ENCODE data around the gene NBPF26.
"Not testable (repeated sequence)": the region's sequence is repeated elsewhere in the genome, so short reads cannot be mapped to it uniquely, and the experiment has no call there.

Gene NBPF26

DNA sequence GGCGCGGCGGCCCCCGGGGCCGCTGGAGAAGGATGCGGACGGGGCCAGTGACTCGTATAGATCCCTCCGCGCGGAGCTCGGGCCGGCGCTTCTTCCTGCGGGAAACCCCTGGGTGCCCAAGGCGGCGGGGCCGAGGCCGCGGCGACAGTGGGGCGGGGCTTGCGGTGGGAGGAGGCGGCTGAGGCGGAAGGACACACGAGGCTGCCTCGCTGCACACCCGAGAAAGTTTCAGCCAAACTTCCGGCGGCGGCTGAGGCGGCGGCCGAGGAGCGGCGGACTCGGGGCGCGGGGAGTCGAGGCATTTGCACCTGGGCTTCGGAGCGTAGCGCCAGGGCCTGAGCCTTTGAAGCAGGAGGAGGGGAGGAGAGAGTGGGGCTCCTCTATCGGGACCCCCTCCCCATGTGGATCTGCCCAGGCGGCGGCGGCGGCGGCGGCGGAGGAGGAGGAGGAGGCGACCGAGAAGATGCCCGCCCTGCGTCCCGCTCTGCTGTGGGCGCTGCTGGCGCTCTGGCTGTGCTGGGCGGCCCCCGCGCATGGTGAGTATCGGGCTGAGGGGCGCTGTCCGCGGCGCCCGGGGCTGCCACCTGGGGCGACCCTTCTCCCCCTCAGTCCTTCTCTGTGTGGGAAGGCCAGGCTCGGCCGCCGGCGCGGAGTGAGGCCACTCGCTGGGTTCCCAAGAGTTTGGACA lies at the start of gene NBPF26:
Gene NBPF26 (plus strand): TSS at position 231 of the 688 bp plus-strand sequence.
- DNase-seq: peak; percentile 26

DNA sequence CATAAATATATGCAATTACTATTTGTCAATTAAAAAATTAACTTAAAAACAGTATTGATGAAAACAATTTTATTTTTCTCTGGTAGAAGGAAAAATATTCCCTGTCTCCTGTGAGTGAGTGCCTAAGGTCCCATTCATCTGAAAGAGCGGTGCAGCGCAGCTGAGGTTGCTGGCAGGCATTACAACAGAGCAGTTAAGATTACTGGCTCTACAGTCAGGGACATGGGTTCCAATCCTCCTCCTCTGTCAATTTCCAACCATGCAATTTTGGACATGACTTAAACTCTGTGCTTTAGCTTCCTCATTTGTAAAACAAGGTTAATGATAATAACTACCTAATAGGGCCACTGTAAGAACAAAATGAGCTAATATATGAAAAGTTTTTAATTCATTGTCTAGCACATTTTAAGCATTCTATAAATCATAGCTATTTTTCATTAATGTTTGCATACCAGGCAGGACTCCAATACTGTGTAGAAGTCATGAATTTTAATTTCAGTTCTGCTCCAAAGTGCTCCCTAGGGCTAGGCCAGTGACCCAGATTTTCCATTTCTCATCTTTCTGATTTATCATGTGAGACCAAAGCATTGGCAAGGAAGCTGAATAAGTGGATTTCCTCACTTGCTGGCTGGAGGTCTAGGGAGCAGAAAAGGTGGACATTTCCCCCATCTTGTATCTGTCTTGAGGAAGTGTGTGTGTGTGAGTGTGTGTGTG lies 43.5 kb upstream of the NBPF26 start:
- DNase-seq: not testable (repeated sequence)

DNA sequence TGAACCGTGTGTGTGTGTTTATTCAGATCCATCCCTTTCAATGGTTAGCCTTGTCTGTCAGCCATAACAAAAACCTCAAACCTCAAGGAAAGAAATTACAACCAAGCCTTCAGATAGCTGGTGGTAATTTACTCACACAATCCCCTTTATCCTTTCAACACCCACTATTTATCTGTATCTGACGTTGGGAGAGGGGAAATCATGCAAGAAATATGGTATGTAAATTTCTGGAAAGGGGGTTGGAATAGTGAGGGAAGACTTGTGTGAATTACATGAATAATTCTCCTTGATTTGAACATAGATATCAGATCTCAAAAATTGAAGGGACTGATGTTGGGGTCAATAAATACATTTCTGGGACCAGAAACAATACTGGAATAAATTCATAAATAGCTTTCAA lies 42.8 kb upstream of the NBPF26 start:
- not testable (repeated sequence) for DNase-seq

DNA sequence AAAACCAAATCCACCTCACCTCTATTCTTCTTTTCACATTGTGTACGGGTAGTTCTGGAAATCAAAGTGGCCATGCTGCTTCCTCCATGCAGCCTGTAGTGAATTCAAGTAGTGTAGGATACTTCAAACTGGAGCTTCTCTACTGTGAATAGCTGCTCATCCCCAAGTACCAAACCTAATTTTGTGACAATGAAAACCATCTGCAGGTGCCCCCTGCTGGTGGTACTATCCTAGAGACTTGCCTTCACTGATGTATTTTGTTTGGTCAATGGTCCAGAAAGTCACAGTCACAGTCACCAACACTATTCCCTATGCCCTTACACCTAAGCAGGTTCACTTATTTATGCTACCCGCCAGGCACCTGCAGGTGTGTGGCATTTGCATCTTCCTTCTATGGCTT lies 39.3 kb upstream of the NBPF26 start:
- not testable (repeated sequence) for DNase-seq

DNA sequence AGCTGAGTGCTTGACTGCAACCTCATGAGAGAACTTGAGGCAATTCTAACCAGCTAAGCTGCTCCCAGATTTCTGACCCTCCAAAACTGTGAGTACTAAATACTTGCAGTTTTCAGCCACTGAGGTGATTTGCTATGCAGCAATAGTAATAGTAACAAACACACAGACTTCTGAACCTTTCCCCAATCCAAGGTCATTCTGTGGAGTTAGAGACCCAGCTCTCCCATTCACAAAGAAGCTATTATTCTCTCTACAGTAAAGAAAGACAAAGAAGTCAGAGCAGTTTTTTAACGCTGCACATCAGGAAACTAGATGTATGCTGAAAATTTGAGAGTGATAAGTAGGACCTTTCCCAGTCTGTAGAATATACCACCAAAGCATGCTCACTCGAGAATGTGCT lies 38.1 kb upstream of the NBPF26 start:
- DNase-seq: not testable (repeated sequence)

DNA sequence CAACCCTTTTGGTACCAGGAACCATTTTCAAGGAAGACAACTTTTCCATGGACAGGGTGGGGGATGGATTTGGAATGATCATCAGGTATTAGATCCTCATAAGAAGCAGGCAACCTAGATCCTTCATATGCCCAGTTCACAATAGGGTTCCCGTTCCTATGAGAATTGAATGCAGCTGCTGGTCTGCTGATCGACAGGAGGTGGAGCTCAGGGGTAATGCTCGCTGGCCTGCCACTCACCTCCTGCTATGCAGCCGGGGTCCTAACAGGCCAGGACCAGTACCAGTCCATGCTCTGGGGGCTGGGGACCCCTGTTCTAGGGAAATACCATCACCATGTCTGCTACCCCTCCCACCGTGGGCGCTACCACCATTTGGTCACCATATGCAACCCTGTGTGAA lies 36.5 kb upstream of the NBPF26 start:
- not testable (repeated sequence) for DNase-seq

DNA sequence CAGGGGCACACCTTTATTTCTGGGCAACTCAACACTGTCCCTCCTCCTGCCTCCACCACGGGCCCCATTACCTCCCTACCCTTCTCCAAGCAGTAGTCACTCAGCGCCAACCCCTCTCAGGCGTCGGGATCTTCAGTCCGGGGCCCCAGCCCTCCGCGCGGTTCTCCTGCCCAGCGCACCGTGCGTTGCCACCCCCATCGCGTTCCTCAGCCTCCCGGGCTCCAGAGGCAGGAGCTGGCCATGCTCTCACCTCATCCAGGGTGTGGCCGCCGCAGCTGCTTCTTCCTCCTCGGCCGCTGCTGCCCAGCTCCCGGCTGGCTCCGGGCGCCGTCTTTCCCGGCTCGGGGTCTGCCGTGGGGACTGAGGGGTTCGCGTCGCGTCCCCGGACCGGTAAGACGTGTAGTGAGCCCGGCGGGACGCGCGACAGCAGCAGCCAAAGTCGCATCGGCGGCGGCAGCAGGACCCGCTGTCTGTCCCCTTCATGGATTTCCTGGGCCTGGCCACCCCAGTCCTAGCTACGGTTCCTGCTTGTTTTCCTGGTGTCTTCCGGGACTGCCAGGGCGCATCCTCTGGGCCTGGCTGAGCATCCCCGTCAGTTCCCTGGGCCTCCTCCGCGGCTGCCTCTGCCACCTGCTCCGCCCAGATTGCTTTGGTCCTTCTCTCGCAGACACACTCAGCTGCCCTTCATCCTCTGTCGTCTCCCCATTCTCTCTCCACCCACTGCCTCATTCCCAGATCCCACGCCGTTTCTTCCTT lies 22.8 kb upstream of the NBPF26 start:
- not testable (repeated sequence) for DNase-seq

DNA sequence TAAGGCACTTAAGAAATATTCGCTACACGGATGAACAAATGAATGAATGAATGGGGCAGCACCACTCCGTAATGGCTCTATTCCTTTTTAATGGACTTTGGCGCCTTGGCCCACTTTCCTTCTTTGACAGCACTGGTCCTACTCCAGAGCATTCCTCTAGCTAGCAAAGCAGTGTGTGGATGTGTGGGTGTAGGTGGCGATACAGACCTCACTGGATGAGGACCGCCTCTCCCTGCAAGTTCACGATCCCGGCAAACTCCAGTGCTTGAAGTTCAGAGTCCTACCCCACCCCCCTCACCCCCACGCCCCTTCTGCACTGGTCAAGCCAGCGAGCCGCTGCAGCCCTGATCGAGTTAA lies 409 bp upstream of the NBPF26 start:
- not testable (repeated sequence) for DNase-seq

DNA sequence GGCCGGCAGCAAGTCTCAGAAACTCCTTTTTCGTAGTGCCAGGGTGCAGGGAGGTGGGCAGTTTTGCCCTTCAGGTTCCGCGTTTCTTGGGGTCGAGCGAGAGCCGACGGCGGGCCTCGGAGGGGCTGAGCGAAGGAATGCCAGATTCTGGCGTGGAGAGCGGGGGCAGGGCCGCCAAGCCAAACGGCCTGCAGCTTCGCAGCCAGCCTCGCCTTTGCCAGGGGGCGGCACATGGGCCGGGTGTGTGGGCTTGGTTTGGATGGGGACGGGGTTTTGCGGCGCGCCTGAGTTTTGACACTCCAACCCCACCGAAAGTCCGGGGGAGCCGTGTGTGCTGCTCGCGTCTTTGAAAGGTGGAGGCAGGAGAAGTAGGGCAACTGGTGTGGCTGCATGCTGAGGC lies 762 bp downstream of the NBPF26 start:
- DNase-seq: not testable (repeated sequence)

DNA sequence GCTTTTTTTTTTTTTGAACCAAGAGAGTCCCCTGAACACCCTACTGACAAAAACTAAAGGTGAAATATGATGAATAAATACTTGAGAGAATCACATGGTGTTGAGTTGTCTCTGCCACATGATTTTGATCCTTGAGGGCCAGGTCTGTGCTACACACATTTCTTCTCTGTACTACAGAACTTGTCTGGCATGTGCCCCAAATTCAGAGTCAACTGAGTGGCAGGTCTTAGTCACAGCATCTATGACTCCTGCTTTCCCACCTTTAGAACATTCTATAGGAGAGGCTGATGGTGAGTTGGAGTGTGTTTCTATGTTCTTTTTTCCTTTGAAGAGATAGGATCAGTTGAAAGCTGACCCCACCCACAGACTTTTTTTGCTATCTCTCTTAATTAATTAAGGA lies 5.1 kb downstream of the NBPF26 start:
- not testable (repeated sequence) for DNase-seq

DNA sequence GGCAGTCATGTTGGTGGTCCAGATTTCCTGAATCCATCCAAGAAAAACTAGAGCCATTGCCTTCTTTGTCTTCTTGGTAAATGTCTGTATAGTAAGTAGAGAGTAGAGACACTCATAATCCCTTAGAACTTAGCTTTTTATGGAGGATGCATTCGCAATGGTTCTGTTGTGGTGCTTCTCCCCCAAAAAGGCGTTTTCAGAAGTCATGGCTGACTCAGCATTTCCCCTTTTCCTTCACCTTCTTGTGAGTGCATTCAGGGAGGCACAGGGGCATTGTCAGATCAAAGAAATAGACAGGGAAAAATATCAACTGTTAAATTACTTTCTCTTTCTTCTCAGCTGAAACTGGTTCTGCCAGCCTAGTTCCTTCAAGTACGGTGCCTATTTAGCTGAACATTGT lies 45.3 kb downstream of the NBPF26 start:
- DNase-seq: not testable (repeated sequence)

DNA sequence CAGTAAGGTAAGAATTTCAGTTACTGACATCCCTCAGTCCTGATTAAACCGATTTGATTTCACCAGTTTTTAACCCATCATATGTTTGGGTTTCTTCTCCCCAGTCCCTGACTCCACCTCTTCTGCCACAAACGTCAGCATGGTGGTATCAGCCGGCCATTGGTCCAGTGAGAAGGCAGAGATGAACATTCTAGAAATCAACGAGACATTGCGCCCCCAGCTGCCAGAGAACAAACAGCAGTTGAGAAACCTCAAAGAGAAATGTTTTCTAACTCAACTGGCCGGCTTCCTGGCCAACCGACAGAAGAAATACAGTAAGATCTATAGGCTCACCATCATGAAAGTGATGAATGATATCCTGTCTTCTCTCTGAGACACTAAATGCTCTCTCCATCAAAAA lies 81.7 kb downstream of the NBPF26 start:
- DNase-seq: not testable (repeated sequence)

DNA sequence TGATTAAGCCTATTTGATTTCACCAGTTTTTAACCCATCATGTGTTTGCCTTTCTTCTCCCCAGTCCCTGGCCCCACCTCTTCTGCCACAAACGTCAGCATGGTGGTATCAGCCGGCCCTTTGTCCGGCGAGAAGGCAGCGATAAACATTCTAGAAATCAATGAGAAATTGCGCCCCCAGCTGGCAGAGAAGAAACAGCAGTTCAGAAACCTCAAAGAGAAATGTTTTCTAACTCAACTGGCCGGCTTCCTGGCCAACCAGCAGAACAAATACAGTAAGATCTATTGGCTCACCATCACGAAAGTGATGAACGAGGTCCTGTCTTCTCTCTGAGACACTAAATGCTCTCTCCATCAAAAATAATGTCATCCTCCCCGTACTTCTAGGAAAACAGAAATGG lies 88.1 kb downstream of the NBPF26 start:
- peak; percentile 1 for DNase-seq

DNA sequence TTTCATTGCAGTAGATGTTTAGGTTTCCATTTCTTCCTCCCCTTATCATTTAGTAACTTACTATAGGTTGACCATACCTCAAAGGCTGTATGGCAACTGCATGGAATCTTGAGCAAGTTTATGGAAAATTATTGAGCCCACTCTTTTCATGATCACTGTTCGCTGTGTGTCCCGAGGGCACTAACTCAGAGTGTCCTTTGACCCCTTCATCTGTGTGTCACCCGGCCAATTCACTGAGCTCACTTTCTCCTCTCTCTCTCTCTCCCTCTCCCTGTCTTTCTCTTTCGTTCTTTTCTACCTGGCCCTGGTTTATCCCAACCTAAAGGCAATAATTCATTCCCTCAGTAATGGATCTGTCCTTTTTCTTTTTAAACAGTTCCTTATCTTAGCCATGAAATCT lies 101.3 kb downstream of the NBPF26 start:
- DNase-seq: not testable (repeated sequence)

DNA sequence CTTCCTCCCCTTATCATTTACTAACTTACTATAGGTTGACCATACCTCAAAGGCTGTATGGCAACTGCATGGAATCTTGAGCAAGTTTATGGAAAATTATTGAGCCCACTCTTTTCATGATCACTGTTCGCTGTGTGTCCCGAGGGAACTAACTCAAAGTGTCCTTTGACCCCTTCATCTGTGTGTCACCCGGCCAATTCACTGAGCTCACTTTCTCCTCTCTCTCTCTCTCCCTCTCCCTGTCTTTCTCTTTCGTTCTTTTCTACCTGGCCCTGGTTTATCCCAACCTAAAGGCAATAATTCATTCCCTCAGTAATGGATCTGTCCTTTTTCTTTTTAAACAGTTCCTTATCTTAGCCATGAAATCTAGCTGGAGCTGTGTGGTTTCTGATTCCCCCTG lies 102.9 kb downstream of the NBPF26 start:
- not testable (repeated sequence) for DNase-seq

DNA sequence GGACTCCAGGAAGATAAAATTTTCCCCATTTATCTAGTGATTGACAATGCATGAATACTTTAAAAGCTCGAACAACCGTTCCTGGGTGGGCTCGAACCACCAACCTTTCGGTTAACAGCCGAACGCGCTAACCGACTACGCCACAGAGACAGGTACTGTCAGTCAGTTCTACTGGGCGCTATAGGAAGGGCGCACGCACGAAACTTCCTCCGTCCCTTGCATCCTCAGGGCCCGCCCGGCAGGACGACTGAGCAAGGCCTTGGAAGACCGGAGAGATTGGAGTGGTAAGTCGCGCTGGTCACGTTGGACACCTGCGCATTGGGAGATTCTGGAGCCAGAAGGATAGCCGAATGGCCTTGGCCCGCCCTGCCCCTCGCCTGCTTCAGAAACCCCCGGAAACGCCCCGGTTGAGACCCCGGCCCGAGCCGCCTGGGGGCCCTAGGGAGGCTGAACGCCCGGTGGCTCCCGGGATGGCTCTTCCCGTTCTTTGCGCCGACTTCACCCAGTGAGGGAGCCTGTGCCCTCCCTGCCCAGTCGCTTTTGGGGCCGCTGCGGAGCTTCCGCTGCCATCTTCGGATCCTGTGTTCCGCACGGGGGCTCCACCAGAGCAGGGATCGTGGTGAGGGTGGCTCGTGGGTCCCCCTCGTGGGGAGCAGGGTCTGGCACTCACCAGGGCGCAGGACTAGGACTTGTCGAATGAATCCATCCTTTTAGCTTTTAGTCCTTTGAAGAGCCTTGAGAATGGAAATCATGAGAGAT lies 120.6 kb downstream of the NBPF26 start:
- peak; percentile 34 for DNase-seq

DNA sequence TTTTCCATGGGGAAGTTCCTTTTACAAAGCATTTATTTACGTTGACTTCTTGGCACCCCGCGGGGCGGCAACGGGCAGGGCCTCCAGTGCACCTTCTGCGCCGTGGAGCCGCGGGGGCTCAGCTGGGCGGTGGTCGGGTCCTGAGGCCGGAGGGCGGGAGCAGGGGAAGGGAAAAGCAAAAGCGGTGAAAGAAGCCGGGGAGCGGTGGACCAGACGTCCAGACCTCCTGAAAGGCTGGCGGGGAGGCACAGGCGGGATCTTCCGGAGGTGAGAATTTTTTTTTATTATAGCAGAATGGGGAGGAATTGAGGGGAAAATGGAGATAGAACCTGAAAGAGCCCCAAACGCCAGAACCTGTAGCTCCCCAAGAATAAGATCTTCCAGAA lies 121.2 kb downstream of the NBPF26 start:
- not testable (repeated sequence) for DNase-seq

DNA sequence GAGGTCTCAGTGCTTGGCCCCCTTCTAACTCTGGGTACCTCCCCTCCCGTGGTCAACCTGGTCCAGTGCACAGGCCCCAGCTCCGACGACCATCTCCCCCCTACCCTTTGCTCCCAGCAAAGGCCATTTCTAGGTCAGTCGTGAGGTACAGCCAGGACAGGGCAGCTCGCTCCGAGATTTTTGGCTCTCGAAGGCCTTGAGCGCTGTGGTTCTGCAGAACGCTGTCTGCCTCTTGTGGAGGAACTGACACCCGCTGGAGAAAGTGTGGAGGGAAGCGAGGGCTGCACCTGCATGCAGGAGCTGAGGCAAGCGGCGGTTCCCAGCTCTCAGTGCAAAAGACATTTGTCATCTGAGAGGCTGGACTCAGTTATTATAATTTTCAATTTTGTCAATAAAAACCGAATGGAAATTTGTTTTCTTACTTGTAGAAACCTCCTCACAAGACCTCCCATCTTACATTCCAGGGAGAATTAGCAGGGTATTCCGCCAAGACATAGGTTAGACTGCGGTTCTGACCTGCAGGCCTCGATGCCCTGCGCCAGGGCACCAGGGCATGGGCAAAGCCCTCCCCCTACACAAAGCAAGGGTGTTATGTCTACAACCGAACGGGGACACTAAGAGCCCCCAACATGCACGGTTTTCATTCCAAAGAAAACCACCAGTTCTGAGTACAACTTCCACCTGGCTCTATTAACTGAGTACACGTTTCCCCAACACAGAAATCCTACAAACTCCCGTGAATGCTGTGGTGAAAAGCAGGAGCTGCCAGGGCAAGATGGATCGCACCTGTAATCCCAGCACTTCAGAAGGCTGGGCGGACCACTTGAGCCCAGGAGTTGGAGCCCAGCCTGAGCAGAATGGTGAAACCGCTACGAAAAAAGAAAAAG lies 125.9 kb downstream of the NBPF26 start:
- not testable (repeated sequence) for DNase-seq

DNA sequence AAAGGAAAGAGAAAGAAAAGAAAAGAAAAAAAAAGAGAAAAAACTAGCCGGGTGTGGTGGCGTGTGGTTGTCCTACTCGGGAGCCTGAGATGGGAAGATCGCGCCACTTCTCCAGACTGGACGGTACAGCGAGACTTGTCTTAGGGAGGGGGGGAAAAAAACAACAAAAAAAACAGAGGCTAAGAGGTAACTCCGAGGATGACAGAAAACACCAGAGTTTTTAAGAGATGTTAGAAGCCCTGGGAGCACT lies 126.5 kb downstream of the NBPF26 start:
- not testable (repeated sequence) for DNase-seq

DNA sequence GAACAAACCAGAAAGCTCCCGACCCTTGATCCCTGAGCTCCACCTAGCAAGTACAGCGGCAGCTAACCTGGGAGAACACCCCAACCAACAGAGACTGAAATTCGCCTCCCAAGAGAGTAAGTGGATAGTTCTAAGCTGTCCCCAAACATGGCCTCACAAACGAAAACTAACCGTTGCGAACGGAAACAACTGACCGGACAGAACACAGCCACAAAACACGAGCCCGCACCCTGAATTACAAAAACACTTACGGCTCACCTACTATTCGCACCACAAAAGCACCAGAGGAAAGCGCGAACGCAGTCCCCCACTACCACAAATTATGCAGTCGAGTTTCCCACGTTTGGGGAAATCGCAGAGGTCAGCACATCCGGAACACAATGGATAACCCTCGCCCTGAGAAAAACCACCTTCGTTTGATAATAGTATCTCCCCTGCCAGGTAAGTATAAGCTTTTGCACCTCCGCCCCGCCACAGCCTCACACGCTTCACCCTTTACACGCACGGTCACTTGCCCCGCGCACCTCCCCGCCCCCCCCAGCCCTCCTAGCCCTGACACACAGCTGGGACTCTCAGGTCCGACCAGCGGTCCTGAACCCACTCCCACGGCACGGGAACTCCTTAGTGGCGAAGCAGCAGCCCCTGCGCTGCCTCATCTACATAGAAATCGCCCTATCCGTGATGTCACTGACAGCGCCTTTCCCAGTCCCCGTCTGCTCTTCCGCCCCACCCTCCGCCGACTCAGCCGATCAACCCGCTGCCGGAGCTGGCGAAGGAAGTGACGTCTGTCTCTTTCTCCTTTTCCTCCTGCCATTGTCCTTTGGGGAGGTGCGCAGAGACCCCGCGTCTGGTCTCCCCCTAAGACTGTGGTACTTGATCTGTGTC lies 127.0 kb downstream of the NBPF26 start:
- peak; percentile 73 for DNase-seq

DNA sequence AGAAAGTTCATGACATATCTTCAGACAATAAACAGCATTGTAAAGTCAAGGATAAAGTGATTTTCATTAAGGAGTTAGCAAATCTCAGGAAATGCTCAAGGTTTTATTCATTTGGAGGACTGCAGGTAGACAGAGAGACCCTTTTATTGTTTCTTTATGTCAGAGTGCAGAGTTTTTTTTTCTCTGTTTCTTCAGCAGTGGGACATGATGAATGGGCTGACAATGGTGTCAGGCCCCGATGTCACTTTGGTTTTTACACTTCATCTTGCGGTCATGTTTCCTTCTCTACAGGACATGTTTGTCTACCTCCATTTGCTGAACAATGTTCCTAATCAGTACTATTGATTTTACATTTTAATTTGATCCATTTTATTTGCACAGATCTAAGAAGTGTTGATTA lies 134.4 kb downstream of the NBPF26 start:
- DNase-seq: not testable (repeated sequence)
